Fibroblast of skin of left biceps (primary cell): Measurements from ENCODE around the gene DNAJB7.
"Not testable (repeated sequence)": the region's sequence is repeated elsewhere in the genome, so short reads cannot be mapped to it uniquely, and the experiment has no call there.

ENCODE experiments used
- DNase-seq, 2 experiments: peaks; one replicate each; pipeline ENCODE4 v3.0.0-alpha.2; 2013; ENCODE audit warnings: low read depth in 2 of 2

The DNAJB7 gene

GRCh38 chr22:40862013-40862412 is at the start of gene DNAJB7:
Gene DNAJB7 (minus strand): TSS chr22:40862113. CDS start chr22:40861994, 119 bp downstream.
- no peak for DNase-seq

- no peak for DNase-seq
Measured at GRCh38 chr22:40908895-40909294, 47.0 kb upstream of the DNAJB7 start.

GRCh38 chr22:40904101-40904500 is 42.2 kb upstream of the DNAJB7 start:
- no peak for DNase-seq

- peak; percentile 25 to 42 for DNase-seq
Measured at GRCh38 chr22:40898850-40899357, 37.0 kb upstream of the DNAJB7 start.

GRCh38 chr22:40894417-40894816 is 32.5 kb upstream of the DNAJB7 start:
- DNase-seq, result no peak

GRCh38 chr22:40890881-40891280 is 29.0 kb upstream of the DNAJB7 start:
- peak; percentile 5 to 7 for DNase-seq

- DNase-seq, result no peak
Measured at GRCh38 chr22:40889116-40889515, 27.2 kb upstream of the DNAJB7 start.

GRCh38 chr22:40878922-40879321 is 17.0 kb upstream of the DNAJB7 start:
- DNase-seq, result no peak

- no peak for DNase-seq
Measured at GRCh38 chr22:40877488-40877887, 15.6 kb upstream of the DNAJB7 start.

GRCh38 chr22:40876907-40877306 is 15.0 kb upstream of the DNAJB7 start:
- DNase-seq, result no peak

GRCh38 chr22:40875111-40875510 is 13.2 kb upstream of the DNAJB7 start:
- DNase-seq, result no peak

GRCh38 chr22:40874016-40874415 is 12.1 kb upstream of the DNAJB7 start:
- DNase-seq, result no peak

- not testable (repeated sequence) for DNase-seq
Measured at GRCh38 chr22:40868379-40868778, 6.5 kb upstream of the DNAJB7 start.

GRCh38 chr22:40867109-40867508 is 5.2 kb upstream of the DNAJB7 start:
- no peak for DNase-seq

- DNase-seq, result no peak
Measured at GRCh38 chr22:40862537-40862936, 624 bp upstream of the DNAJB7 start.

- DNase-seq, result no peak
Measured at GRCh38 chr22:40857309-40857855, 4.5 kb downstream of the DNAJB7 start.

- peak; percentile 91 to 92 for DNase-seq
Measured at GRCh38 chr22:40856513-40857308, 5.2 kb downstream of the DNAJB7 start, which contains the start of the genes ST13 and XPNPEP3. Gene ST13 (minus strand): TSS chr22:40856639. CDS start chr22:40856540, 99 bp downstream. Gene XPNPEP3 (plus strand): TSS chr22:40857148. CDS start chr22:40857182, 34 bp downstream.

GRCh38 chr22:40855979-40856512 is 5.9 kb downstream of the DNAJB7 start:
- DNase-seq, result no peak

- no peak for DNase-seq
Measured at GRCh38 chr22:40855071-40855978, 6.6 kb downstream of the DNAJB7 start.

- DNase-seq, result no peak
Measured at GRCh38 chr22:40853961-40854360, 8.0 kb downstream of the DNAJB7 start.

GRCh38 chr22:40853333-40853732 is 8.6 kb downstream of the DNAJB7 start:
- DNase-seq, result no peak

GRCh38 chr22:40845816-40846215 is 16.1 kb downstream of the DNAJB7 start:
- not testable (repeated sequence) for DNase-seq
